OCI-LY7 (cell line): ENCODE results near the gene UBAP1. TPM values are rescaled to one million over a fixed set of nuclear protein-coding genes. Genes with fewer than 3 reads are reported as not detected.

ENCODE experiments used
- BruUV-seq: library from RNA; stranded (reverse); fragments of 400-500 nt; replicated peaks from 2 replicates; lab custom pipeline; 2021; lab: Mats Ljungman, UMichigan
- CTCF ChIA-PET: fragments of 300-600 bp; sonication (Branson Sonifier 250); formaldehyde crosslinking; loops from one replicate; lab custom pipeline; 2022; ENCODE audit warnings: antibody characterized with exemption; ENCODE audit not compliant: unreplicated experiment; lab: Charles Lee
- POLR2A ChIA-PET: fragments of 300-600 bp; sonication (Branson Sonifier 250); formaldehyde crosslinking; loops from one replicate; lab custom pipeline; 2022; ENCODE audit warnings: antibody characterized with exemption; lab: Charles Lee
- DNase-seq: peaks from one replicate; pipeline ENCODE4 v3.0.0-alpha.2; 2015; ENCODE audit warnings: low spot score
- H2AFZ ChIP-seq: fragments of 200-600 bp; sonication (generic), shearing (Covaris generic); 2 replicates; pipeline ENCODE4 v1.6.1; 2014; ENCODE audit warnings: mild to moderate bottlenecking, antibody characterized with exemption, low read length, moderate library complexity
- H3K27ac ChIP-seq: fragments of 200-600 bp; sonication (generic); 2 replicates; pipeline ENCODE4 v1.5.1; 2014; ENCODE audit warnings: mixed run types, low read depth, mild to moderate bottlenecking, moderate library complexity, low read length, inconsistent platforms; ENCODE audit not compliant: poor library complexity, severe bottlenecking
- H3K36me3 ChIP-seq: fragments of 200-600 bp; sonication (generic); 2 replicates; pipeline ENCODE4 v1.6.1; 2014; ENCODE audit warnings: mild to moderate bottlenecking, antibody characterized with exemption, low read length, moderate library complexity, mixed read lengths; ENCODE audit not compliant: insufficient read depth
- H3K4me1 ChIP-seq: fragments of 200-600 bp; sonication (generic); 2 replicates; pipeline ENCODE4 v1.5.1; 2014; ENCODE audit warnings: mild to moderate bottlenecking, low read length; ENCODE audit not compliant: insufficient read depth, poor library complexity, severe bottlenecking
- H3K4me2 ChIP-seq: fragments of 200-600 bp; sonication (generic); 2 replicates; pipeline ENCODE4 v1.6.1; 2014; ENCODE audit warnings: mild to moderate bottlenecking, low read length
- H3K4me3 ChIP-seq: fragments of 200-600 bp; sonication (generic); 2 replicates; pipeline ENCODE4 v1.5.1; 2014; ENCODE audit warnings: mild to moderate bottlenecking, low read depth, low read length; ENCODE audit not compliant: poor library complexity, severe bottlenecking
- H3K79me2 ChIP-seq: fragments of 200-600 bp; sonication (generic); 2 replicates; pipeline ENCODE4 v1.6.1; 2016; ENCODE audit warnings: low read depth, mild to moderate bottlenecking, low read length, moderate library complexity, mixed read lengths; ENCODE audit not compliant: insufficient read depth
- H3K9me2 ChIP-seq: fragments of 200-600 bp; sonication (generic); 2 replicates; pipeline ENCODE4 v1.6.1; 2016; ENCODE audit warnings: mild to moderate bottlenecking, low read length, mixed read lengths; ENCODE audit not compliant: insufficient read depth
- H3K9me3 ChIP-seq: fragments of 200-600 bp; sonication (generic); 2 replicates; pipeline ENCODE4 v1.6.1; 2014; ENCODE audit warnings: mild to moderate bottlenecking, mixed run types, low read length, mixed read lengths
- H4K20me1 ChIP-seq: fragments of 200-600 bp; sonication (generic); 2 replicates; pipeline ENCODE4 v1.6.1; 2014; ENCODE audit warnings: mild to moderate bottlenecking, antibody characterized with exemption, low read length, moderate library complexity, mixed read lengths; ENCODE audit not compliant: insufficient read depth
- CTCF ChIP-seq: fragments of 200-600 bp; sonication (generic); conservative IDR thresholded peaks from 2 replicates; pipeline ENCODE4 v1.5.1; 2014; ENCODE audit warnings: mild to moderate bottlenecking, antibody characterized with exemption, low read length, moderate library complexity, mixed read lengths
- EZH2phosphoT487 ChIP-seq: fragments of 200-600 bp; sonication (generic); IDR thresholded peaks from 2 replicates; pipeline ENCODE4 v1.6.1; 2018; ENCODE audit warnings: low read depth, borderline replicate concordance, mild to moderate bottlenecking, mixed run types, antibody characterized with exemption, low read length, moderate library complexity, mixed read lengths
- intact Hi-C: fragments of 100-400 bp; cut with micrococcal nuclease; formaldehyde crosslinking; loops from one replicate; pipeline ENCODE4 v1.10.0; 2022; ENCODE audit not compliant: unreplicated experiment
- total RNA-seq, 2 experiments: library from RNA; depleted of rRNA in 1 of 2; stranded (reverse); fragments of >200 nt in 1 of 2; shearing (Covaris generic) in 1 of 2; gene quantifications; 2 replicates each; pipeline ENCODE4 v1.2.3, GENCODE V29; 2014 to 2022

The UBAP1 gene
- total RNA-seq, 2 experiments from 2014 or later: 12.4 to 22.4 TPM

- no peaks in the 10 kb centered on the region for H3K9me2 ChIP-seq
- H3K4me3 ChIP-seq: no peak overlapping the region
- ChIA-PET CTCF (no interaction called here), POLR2A (interaction anchor here (0.5 to 1.2 kb wide), 3 partner anchors 12 to 60 kb away, joined by 3 to 5 read pairs (median 5); no protein-coding TSS in a partner anchor)
- no peak overlapping the region for H3K27ac ChIP-seq
- H3K4me1 ChIP-seq: peaks cover 13% of the 10 kb centered on the region
- DNase-seq: no peak
- no peaks in the 10 kb centered on the region for H3K9me3 ChIP-seq
- no peaks in the 10 kb centered on the region for H3K79me2 ChIP-seq
- H2AFZ ChIP-seq: no peak overlapping the region
- BruUV-seq: no TSS peak
- no peaks in the 10 kb centered on the region for H3K36me3 ChIP-seq
- no peak for TF ChIP-seq EZH2phosphoT487
- no peak for TF ChIP-seq CTCF
- intact Hi-C loops: loop anchor here (10.0 kb wide), 1 partner anchor 143 kb away; no protein-coding TSS in a partner anchor
- no peak overlapping the region for H3K4me2 ChIP-seq
- no peaks in the 10 kb centered on the region for H4K20me1 ChIP-seq
These were observed 21.5 kb upstream of the UBAP1 start for GRCh38 chr9:34157318-34157717.

- no peak for TF ChIP-seq CTCF
- TF ChIP-seq EZH2phosphoT487: no peak
- intact Hi-C loops: loop anchor here (10.0 kb wide), 1 partner anchor 143 kb away; no protein-coding TSS in a partner anchor
- H2AFZ ChIP-seq: no peak overlapping the region
- no peaks in the 10 kb centered on the region for H3K79me2 ChIP-seq
- no peaks in the 10 kb centered on the region for H3K9me3 ChIP-seq
- no TSS peak for BruUV-seq
- DNase-seq: no peak
- no peak overlapping the region for H3K4me3 ChIP-seq
- H3K36me3 ChIP-seq: no peaks in the 10 kb centered on the region
- H3K4me2 ChIP-seq: no peak overlapping the region
- no peaks in the 10 kb centered on the region for H3K9me2 ChIP-seq
- ChIA-PET POLR2A (interaction anchor here (0.6 to 1.2 kb wide), 4 partner anchors 12 to 85 kb away, joined by 4 to 5 read pairs (median 5); no protein-coding TSS in a partner anchor), CTCF (no interaction called here)
- no peaks in the 10 kb centered on the region for H4K20me1 ChIP-seq
- peaks cover 8% of the 10 kb centered on the region for H3K4me1 ChIP-seq
- no peak overlapping the region for H3K27ac ChIP-seq
These were observed 20.9 kb upstream of the UBAP1 start for GRCh38 chr9:34157898-34158297.

GRCh38 chr9:34158362-34158869 lies 20.4 kb upstream of the UBAP1 start:
- H3K36me3 ChIP-seq: no peaks in the 10 kb centered on the region
- no peaks in the 10 kb centered on the region for H4K20me1 ChIP-seq
- POLR2A ChIA-PET: interaction anchor here (0.6 to 1.2 kb wide), 5 partner anchors 11 to 85 kb away, joined by 3 to 5 read pairs (median 4); no protein-coding TSS in a partner anchor
- DNase-seq: no peak
- no peak overlapping the region for H3K4me2 ChIP-seq
- BruUV-seq: no TSS peak
- no peak overlapping the region for H3K27ac ChIP-seq
- TF ChIP-seq CTCF (no peak), EZH2phosphoT487 (no peak)
- H3K79me2 ChIP-seq: no peaks in the 10 kb centered on the region
- CTCF ChIA-PET: no interaction called here
- no peaks in the 10 kb centered on the region for H3K9me2 ChIP-seq
- H2AFZ ChIP-seq: no peak overlapping the region
- no peak overlapping the region for H3K4me3 ChIP-seq
- intact Hi-C loops: loop anchor here (10.0 kb wide), 1 partner anchor 144 kb away; no protein-coding TSS in a partner anchor
- H3K9me3 ChIP-seq: no peaks in the 10 kb centered on the region
- H3K4me1 ChIP-seq: peaks cover 2% of the 10 kb centered on the region
